ENCODE results near the gene PHACTR1.

PHACTR1 gene

DNA sequence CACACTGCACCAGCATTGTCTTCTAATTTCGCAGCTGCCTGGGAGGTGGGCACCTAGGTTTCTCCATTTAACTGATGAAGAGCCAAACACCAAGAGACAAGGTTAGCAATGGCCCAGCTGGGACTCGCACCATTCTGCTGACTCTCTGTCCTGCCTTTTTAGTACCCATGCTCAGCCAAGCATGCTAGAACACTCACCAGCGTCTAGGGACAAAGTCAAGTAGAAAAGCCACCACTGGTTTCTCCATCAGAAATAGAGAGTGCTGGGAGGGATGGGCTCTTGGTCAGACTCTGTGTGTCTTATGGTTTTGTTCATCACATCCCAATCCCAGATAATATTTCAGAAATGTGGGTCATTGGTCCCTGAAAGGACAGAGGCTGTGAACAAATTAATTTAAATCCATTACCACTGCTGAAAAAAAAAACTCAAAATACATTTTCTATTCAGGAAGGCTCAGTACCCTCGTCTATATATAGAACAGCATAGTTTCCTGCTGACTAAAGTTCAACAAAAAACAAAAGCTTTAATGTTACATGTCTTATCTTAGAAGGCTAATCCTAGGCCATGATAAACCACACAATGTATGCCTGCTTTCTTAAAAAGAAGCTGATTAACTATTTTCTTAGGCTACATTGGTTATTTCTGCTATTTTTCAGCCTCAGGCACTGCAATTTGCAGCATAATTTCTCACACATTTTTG is 500.8 kb downstream of the PHACTR1 start:
- H3K9me3 ChIP-seq (ENCODE audit: low read depth, low read length): no peaks in the 10 kb centered on the region
- no peak overlapping the region for H3K9ac ChIP-seq (ENCODE audit: insufficient read length)
- no peaks in the 10 kb centered on the region for H3K36me3 ChIP-seq (ENCODE audit: insufficient read depth, low read length)
- 0 out of 2 replicates have a peak overlapping the region, but pooled peaks have one; percentile 8 for H3K4me3 ChIP-seq
- H3K27ac ChIP-seq: no peak overlapping the region
- TF ChIP-seq FOXP2 (optimal IDR thresholded peaks at IDR 0.05; ENCODE audit: control extremely low read depth, extremely low read length, insufficient read depth) (no peak), POLR2AphosphoS5 (IDR thresholded peaks at IDR 0.05; ENCODE audit: borderline replicate concordance, low read depth, low read length) (no peak), EZH2 (IDR thresholded peaks at IDR 0.05) (no peak)
- DNase-seq (ENCODE audit: low read depth, low spot score): peak; percentile 14

GRCh38 chr6:13220266-13220665 is 503.7 kb downstream of the PHACTR1 start:
- TF ChIP-seq POLR2AphosphoS5 (IDR thresholded peaks at IDR 0.05; ENCODE audit: borderline replicate concordance, low read depth, low read length) (no peak), EZH2 (IDR thresholded peaks at IDR 0.05) (no peak), FOXP2 (optimal IDR thresholded peaks at IDR 0.05; ENCODE audit: control extremely low read depth, extremely low read length, insufficient read depth) (no peak)
- Histone ChIP-seq H3K9me3 (ENCODE audit: low read depth, low read length) (no peaks in the 10 kb centered on the region), H3K27ac (no peak overlapping the region), H3K9ac (ENCODE audit: insufficient read length) (no peak overlapping the region), H3K36me3 (ENCODE audit: insufficient read depth, low read length) (no peaks in the 10 kb centered on the region), H3K4me3 (no peak overlapping the region)
- DNase-seq (ENCODE audit: low read depth, low spot score): no peak

DNA sequence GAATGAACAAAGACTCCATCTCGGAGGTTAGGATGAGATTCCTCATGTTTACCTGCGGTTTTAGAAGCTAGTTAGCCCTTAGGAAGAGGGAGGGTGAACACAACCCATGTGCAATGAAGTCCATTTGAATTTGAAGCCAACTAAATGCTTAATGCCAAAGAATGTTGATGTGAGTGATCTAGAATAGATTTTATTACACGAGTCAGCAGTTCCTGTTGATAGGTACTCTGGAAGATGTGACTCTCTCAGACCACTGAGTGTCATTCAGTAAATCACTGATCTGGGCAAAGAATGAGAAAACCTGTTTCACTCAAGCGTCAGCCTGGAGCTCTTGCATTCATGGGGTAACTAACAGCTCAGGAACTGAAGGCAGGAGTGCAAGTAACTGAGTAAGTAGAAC is 505.5 kb downstream of the PHACTR1 start:
- H3K9ac ChIP-seq (ENCODE audit: insufficient read length): no peak overlapping the region
- no peak for TF ChIP-seq EZH2 (IDR thresholded peaks at IDR 0.05)
- TF ChIP-seq FOXP2 (optimal IDR thresholded peaks at IDR 0.05; ENCODE audit: control extremely low read depth, extremely low read length, insufficient read depth): no peak
- TF ChIP-seq POLR2AphosphoS5 (IDR thresholded peaks at IDR 0.05; ENCODE audit: borderline replicate concordance, low read depth, low read length): no peak

GRCh38 chr6:13226071-13226470 is 509.5 kb downstream of the PHACTR1 start:
- Histone ChIP-seq H3K4me3 (no peak overlapping the region), H3K9me3 (ENCODE audit: low read depth, low read length) (no peaks in the 10 kb centered on the region), H3K9ac (ENCODE audit: insufficient read length) (no peak overlapping the region), H3K27ac (no peak overlapping the region), H3K36me3 (ENCODE audit: insufficient read depth, low read length) (no peaks in the 10 kb centered on the region)
- DNase-seq (ENCODE audit: low read depth, low spot score): no peak
- TF ChIP-seq EZH2 (IDR thresholded peaks at IDR 0.05) (no peak), FOXP2 (optimal IDR thresholded peaks at IDR 0.05; ENCODE audit: control extremely low read depth, extremely low read length, insufficient read depth) (no peak), POLR2AphosphoS5 (IDR thresholded peaks at IDR 0.05; ENCODE audit: borderline replicate concordance, low read depth, low read length) (no peak)

More for the DNA sequence above, 505.5 kb downstream of the PHACTR1 start:
- no peaks in the 10 kb centered on the region for H3K9me3 ChIP-seq (ENCODE audit: low read depth, low read length)
- H3K27ac ChIP-seq: no peak overlapping the region
- no peak overlapping the region for H3K4me3 ChIP-seq
- DNase-seq (ENCODE audit: low read depth, low spot score): no peak
- H3K36me3 ChIP-seq (ENCODE audit: insufficient read depth, low read length): no peaks in the 10 kb centered on the region

GRCh38 chr6:13228264-13229204 is 512.0 kb downstream of the PHACTR1 start:
- Histone ChIP-seq H3K4me3 (no peak overlapping the region), H3K9me3 (ENCODE audit: low read depth, low read length) (no peaks in the 10 kb centered on the region), H3K9ac (ENCODE audit: insufficient read length) (no peak overlapping the region), H3K27ac (no peak overlapping the region), H3K36me3 (ENCODE audit: insufficient read depth, low read length) (no peaks in the 10 kb centered on the region)
- DNase-seq (ENCODE audit: low read depth, low spot score): no peak
- TF ChIP-seq POLR2AphosphoS5 (IDR thresholded peaks at IDR 0.05; ENCODE audit: borderline replicate concordance, low read depth, low read length): no peak
- no peak for TF ChIP-seq EZH2 (IDR thresholded peaks at IDR 0.05)
- no peak for TF ChIP-seq FOXP2 (optimal IDR thresholded peaks at IDR 0.05; ENCODE audit: control extremely low read depth, extremely low read length, insufficient read depth)

- Histone ChIP-seq H3K36me3 (ENCODE audit: insufficient read depth, low read length) (no peaks in the 10 kb centered on the region), H3K9ac (ENCODE audit: insufficient read length) (no peak overlapping the region), H3K27ac (no peak overlapping the region), H3K4me3 (no peak overlapping the region), H3K9me3 (ENCODE audit: low read depth, low read length) (no peaks in the 10 kb centered on the region)
- TF ChIP-seq FOXP2 (optimal IDR thresholded peaks at IDR 0.05; ENCODE audit: control extremely low read depth, extremely low read length, insufficient read depth) (no peak), EZH2 (IDR thresholded peaks at IDR 0.05) (no peak), POLR2AphosphoS5 (IDR thresholded peaks at IDR 0.05; ENCODE audit: borderline replicate concordance, low read depth, low read length) (no peak)
- no peak for DNase-seq (ENCODE audit: low read depth, low spot score)
Measured at GRCh38 chr6:13229205-13230085, 512.9 kb downstream of the PHACTR1 start.

DNA sequence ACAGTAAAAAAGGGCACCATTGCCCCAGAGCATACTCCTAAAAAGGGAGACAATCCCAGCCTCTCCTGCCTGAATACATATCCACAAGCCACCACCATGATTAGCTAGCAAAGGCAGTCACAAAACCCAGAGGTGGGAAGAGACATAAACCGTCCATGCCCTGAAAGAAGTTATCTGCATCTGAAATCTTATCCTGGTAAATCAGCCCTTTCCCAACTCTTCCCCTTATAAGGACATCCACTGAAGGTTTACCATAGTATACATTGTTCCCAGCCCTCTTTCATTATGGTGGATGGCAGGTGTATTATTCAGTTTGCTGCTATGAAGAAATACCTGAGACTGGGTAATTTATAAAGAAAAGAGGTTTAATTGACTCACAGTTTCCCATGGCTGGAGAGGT is 516.5 kb downstream of the PHACTR1 start:
- no peak overlapping the region for H3K9ac ChIP-seq (ENCODE audit: insufficient read length)
- H3K36me3 ChIP-seq (ENCODE audit: insufficient read depth, low read length): no peaks in the 10 kb centered on the region
- no peak overlapping the region for H3K4me3 ChIP-seq
- no peak overlapping the region for H3K27ac ChIP-seq
- TF ChIP-seq FOXP2 (optimal IDR thresholded peaks at IDR 0.05; ENCODE audit: control extremely low read depth, extremely low read length, insufficient read depth) (no peak), POLR2AphosphoS5 (IDR thresholded peaks at IDR 0.05; ENCODE audit: borderline replicate concordance, low read depth, low read length) (no peak), EZH2 (IDR thresholded peaks at IDR 0.05) (no peak)
- no peaks in the 10 kb centered on the region for H3K9me3 ChIP-seq (ENCODE audit: low read depth, low read length)
- no peak for DNase-seq (ENCODE audit: low read depth, low spot score)

Measured in SK-N-MC (cell line).